GM19193 (cell line): Measurements from ENCODE around the gene JPH3.

Experiments
- POLR2A ChIP-seq: IDR thresholded peaks from 4 replicates; pipeline ENCODE4 v1.6.1; 2011; ENCODE audit not compliant: insufficient read depth, insufficient read length; ENCODE audit errors: extremely low read depth

JPH3 gene

DNA sequence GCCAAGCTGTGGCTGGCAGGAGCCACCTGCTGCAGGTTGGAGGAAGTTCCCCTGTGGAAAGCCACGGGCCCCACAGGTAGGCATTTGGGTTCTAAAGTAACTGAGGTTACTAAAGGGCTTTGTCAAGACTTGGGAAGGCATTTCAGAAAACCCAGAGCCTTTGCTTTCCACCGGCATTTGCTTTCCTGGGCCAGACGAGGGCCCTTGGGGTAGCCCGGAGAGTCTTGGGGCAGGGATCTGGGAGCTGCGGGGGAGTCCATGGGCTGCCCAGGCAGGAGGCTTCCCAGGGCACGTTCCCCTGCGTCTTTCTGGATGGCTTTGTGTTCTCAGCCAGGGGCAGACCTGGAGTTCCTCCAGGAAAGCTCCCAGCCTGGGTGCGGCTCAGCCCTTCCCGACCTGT is 43.5 kb downstream of the JPH3 start:
- no peak for TF ChIP-seq POLR2A

DNA sequence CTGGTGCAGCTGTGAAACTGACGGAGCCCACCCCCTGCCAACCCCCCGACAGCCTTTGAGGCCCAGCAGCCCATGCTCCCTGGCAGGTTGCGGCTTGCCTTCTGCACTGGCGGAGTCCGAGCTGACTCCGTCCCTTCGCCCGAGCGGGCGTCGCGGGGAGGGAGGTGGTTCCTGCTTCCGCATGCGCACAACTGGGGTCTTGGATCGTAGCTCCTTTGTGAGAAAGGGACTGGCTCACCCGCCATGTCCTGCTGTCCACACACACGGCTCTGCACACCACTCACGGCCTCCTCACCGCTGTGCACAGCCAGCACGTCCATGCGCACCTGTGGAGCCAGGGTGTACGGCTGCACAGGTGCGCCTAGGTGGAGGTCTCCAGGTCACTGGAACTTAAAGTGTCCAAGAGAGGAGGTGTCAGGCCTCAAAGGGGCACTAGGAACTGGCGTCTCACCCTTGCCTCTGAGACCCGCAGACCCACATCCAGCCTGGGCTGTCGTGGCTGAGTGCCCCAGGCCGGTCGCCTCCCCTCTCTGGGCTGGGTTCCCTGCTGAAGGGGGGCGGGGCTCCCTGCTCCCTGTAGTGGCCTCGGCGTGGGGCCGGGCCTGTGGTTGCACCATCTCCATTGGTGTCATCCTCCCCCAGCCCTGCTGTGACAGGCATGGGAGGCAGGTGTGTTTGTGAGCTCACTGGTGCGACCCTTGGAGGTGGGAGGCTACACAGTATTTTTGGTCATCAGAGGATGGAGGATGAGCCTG is 45.3 kb downstream of the JPH3 start:
- no peak for TF ChIP-seq POLR2A

DNA sequence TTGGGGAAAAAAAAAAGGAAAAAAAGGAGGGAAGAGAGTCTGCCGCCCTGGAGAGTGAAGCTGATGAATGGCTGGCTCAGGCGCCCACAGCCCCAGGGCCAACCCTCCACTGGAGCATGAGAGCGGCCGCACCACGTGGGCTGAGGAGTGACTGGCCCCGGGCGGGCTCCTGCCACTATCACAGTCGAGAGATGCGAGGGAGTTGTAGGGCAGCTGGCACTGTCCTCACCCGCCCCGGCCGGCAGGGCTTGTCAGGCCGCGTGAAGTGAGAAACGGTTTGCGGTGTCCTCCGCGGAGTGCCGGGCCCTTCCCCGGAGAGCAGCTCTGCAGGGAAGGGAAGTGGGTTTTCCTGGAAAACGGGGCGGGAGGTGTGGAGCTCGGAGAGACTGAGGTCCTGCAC is 45.9 kb downstream of the JPH3 start:
- TF ChIP-seq POLR2A, result no peak

DNA sequence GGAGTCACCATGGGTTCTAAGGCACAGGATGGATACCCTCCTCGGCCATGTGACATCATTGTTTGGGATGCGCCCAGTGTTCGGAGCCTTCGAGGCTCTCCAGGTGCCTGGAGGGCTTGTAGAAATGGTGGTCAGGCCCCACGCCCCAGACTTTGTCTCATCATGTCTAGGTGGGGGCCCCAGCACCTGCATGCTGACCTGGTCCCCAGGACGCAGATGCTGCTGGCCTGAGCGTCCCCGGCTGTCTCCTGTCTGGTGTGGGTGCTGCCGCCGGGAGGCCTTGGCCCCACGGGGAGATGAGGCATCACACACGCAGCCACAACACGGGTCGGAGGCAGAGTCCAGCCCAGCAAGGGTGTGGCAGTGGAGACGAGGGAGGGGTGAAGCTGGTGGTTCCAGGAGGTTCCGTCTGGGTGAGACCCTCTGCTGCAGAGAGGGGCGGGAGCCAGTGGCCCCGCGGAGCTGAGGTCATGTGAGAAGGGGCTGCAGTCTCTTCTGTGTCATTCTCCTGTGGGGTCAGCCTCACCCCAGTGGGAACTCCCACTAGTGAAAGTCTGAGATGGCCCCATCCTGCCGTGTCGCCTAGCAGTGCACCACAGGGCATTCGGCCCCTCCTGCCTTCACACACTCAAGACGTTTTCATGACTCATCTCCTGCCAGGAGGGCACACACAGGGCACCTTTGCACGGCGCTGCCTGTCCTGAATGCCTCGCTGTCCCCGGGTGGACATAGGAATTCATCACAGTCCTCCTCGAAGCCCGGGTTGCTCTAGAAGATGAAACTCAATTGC is 46.6 kb downstream of the JPH3 start:
- TF ChIP-seq POLR2A, result no peak

DNA sequence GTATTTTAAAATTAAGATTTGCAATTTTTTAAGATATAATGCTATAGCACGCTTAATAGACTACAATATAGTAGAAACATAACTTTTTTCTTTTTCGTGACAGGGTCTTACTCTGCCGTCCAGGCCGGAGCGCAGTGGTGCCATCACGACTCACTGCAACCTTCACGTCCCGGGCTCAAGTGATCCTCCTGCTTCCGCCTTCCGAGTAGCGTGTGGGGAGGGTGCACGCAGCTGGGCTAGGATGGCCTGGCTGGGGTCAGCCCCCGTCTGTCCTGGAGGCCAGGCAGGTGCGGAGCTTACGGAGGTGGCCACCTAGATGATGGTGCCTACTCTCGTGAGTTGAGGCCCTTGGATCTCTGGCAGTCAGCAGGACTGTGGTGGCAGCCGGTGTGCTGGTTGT is 50.1 kb downstream of the JPH3 start:
- no peak for TF ChIP-seq POLR2A

DNA sequence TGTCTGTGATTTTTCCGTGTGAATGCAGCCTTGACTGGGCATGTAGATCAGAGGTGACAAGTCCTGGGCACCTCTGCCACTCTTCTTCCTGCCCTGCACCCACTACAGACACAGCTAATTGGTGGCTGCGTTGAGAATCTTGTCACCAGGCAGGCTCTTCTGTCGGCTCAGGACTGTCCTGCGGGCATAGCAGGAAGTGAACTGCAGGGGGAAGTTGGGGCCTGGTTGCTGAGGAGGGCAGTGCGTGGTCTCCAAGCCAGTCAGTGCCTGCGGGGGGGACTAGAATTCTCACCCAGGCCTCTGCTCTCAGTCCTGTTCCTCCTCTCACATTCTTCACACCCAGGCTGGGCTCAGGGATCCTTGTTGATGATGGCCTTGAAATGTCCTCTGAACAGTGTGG is 50.5 kb downstream of the JPH3 start:
- no peak for TF ChIP-seq POLR2A

DNA sequence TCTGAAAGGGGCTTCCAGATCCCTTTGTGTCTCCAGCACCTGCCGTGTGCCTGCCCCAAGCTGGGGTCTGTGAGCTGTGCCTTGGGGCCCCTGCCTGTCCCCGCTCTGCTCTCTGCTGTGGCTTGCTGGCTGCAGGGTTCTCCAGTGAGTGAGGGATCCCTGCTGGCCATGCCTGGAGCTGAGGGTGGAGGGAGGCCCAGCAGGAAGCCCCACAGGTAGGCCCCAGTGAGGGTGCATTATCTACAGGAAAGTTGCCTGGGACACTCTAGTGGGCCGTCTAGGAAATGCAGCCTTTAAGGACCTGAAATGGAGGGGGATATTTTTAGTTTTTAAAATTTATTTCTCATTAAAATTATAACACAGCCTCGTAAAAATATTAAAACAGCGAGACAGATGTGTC is 50.9 kb downstream of the JPH3 start:
- TF ChIP-seq POLR2A, result no peak

DNA sequence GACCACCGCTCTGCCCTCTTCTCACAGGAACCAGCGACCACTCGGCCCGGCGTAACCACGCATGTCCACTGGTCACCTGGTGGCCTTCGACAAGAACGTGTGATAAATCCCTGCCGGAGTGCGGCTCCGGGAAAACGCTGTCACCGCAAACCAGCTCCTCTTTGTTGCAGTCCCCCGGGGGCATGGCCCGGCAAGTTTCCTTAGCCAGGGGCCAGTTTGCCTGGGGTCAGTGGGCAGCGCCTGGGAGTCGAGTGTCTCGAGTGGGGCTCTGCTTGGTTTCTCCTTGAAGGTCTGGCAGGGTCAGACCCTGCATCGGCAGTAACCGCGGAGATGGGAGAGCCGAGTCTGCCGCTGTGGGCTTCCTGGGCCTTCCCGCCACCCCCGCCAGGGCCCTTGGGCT is 52.5 kb downstream of the JPH3 start:
- TF ChIP-seq POLR2A, result no peak

DNA sequence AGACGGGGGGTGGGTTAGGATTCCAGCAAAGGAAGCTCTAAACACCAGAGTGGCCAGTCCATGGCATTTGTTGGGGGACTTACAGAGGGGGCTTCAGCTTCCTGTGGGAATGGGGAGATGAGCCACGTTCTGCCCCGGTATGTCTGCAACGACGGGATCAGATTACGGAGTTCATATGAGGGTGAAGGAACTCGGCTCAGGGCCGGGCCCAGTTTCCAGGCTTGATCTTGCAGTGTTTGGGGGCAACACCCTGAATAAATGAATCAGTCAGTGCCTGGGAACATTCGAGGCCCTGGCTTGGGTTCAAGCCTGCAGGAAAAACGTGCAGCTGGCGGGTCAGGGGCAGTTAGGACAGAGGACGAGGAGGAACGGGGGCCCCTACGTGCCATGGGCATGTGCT is 54.0 kb downstream of the JPH3 start:
- no peak for TF ChIP-seq POLR2A

DNA sequence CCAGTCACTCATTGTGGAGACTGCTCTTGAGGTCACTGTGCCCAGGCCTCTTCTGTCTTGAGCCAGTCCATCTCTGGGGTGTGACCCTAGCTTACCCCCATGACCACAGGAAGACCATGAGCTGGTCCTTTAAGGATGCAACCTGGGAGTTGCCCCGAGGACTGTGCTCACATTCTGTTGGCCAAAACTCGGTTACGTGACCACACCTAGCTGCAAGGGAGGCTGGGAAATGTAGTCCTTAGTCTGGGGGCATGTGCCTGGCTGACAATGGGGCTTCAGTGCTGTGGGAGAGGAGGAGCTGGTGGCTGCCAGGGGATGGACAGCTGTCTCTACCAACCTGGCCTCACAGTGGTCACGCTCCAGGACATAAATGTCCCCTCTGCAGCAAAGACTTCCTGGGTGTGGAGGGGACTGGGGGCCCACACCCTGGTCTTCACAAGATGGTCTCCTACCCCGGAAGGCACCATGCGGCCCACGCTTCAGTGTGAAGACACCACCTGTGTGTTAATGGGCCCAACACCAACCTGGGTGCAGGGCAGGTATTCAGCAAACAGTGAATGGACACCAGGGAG is 55.4 kb downstream of the JPH3 start:
- TF ChIP-seq POLR2A, result no peak

DNA sequence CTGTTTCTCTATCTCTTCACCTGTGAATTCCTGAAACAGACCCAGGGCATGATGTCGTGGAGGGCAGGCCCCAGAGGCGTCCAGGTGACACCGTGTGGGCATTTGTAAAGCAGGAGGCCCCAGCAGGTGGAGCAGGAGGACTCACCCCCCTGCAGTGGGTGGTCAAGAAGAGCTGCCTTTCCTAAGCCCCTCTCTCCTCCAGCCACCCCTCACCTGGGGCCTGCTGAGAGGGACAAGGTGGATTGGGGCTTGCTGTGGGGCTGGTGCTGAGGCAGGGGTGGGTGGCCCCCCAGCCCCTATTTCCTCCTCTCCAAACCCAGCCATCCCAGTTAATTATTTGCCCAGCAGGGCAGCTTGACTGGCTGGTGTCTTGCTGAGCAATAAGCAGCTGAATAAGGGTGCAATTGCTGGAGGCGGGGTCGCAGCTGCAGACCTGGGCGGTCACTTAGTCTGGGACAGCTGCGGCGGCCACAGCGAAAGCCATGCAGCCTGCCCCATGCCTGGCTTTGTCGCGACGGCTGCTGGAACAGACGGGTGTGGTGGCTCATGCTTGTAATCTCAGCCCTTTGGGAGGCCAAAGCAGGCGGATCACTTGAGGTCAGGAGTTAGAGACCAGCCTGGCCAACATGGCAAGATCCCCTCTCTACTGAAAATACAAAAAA is 56.4 kb downstream of the JPH3 start:
- no peak for TF ChIP-seq POLR2A

DNA sequence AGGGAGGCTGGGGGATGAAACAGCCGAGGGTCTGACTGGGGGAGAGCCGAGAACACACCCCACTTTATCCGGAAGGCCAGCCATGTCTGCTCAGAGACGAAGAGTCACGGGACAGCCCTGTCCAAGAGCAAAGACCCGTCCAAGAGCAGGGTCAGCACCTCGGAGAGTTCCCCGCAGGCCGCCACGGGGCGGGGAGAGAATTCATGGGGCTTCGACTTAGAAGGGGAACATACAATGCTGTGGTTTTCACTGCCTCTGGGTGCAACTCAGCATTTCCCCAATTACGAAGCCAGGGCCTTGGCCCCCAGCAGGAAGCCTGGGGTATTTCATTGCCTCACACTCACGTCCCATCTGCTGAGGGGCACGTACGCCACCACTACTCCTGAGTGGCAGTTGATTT is 59.3 kb downstream of the JPH3 start:
- TF ChIP-seq POLR2A, result no peak

DNA sequence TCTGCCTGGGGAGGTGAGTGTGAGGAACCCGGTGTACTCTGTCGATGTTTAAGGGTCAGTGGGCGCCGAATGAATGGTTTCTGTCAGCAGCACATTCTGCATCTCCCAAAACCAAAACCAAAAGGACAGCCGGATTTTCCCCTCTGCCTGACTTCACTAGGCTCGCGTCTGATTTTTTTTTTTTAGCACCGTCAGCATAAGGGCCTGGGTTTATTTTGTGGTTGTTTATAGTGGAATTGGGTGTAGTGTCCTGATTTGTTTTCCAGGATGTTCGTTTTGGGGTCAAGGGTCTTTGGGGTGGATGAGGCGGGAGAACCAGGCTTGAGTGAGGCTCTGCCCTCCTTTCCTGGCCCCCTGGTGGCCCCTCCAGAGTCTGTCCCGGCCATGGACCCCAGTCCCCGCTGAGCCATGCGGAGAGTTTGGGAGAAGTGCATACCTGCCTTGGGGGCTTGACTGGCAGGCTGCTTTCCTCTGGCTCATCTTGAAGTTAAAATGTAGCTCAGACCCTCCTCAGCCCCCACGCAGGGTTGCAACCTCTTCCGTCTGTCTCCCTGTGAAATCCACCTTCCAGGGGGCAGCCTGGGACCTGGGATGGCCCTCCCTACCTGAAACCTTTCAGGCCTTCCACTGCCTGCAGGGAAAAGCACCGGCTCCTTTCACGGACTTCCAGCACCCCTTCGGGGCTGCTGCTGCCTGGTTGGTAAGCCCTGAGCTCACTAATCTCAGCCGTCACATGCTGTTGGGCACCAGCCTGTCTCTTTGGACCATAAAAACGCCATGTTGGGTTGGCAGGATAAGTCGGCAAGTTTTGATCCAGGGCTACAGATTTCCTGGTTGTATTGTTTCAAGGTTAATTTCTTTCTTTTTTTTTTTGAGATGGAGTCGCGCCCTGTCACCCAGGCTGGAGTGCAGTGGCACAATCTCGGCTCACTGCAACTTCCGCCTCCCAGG is 60.2 kb downstream of the JPH3 start:
- no peak for TF ChIP-seq POLR2A

DNA sequence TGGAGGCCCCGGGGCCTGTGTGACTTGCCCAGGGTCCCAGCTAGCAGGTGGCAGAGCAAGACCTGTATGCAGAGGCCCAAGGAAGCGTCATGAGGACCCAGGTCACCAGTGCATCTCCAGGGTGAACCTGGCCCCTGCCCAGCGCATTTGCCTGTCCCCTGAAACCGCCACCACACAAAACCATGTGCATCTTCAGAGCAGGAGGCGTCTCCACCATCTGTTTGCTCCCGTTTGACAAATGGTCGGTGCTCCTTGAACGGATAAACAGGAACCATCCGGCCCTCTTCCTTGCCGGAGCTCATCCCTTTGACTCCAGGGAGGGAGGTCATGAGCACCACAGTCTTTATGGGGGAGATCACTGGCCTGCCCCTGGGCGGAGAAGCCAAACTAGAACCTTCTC is 62.5 kb downstream of the JPH3 start:
- no peak for TF ChIP-seq POLR2A

DNA sequence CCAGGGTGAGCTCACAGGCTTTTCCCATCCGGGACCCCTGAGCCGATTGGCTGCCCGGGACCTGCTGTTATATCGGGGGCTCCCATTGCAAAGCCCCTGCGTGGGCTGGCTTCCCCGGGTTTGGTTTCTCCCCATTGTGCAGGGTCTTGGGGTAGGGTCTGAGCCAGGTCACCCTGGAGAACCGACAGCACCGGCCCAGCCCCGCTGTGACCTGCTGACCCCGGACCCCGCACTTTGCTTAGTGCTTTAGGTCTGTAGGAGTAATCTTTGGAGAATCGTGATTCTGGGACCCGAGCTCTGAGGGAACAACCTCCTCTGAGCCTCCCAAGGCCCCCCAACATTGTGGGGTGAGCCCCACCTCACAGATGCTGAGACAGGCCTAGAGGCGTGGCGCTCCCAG is 62.9 kb downstream of the JPH3 start:
- no peak for TF ChIP-seq POLR2A

DNA sequence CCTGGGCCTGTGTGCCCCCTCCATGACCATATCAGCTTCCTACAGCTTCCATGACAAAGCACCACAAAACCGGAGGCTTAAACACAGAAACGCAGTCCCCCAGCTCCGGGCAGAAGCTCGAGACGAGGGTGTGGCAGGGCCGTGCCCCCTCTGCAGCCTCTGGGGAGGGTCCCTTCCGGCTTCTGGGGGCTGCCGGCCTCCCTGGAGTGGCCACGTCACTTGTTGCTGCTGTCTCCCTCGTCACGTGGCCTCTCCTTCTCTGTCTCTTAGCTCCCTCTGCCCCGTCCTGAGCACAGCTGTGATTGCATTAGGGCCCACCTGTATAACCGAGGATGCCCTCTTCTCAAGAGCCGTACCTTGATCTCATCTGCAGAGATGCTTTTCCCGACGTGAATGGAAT is 64.6 kb downstream of the JPH3 start:
- no peak for TF ChIP-seq POLR2A
